Measurements from ENCODE around the gene IRAK1.

DNA sequence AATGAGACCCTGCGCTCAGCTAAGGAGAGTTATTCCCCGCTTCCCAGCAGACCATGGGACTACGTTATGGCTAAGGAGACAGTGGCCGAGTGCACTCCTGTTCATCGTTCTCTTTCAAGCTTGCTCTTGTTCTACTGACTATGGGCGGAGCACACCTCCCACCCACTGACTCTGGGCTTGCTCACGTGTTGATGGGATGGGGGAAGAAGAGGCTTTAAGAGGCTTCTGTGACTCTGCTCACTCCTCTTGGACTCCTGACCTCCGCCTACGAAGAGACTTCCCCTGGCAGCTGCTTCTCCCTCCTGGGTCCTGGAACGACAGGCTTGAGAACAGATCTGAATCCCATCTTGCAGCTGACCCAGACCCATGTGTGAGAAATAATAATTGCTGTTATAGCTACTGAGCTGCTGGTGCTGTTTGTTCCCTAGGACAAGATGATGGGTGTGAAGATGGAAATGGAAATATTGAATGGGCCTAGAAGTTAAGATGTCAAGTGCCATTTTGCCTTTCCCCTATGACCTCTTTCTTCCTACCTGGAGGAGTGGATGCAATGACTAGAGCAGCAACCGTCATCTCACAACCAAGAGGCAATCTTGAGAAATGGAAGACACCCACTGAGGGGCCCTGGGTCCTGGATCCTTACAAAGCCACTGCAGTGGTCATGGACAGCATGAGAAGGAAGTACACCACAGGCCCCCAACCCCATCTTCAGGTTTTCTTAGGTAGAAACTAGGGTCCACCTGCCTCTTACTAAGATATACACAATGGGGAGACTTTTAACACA, 38.7 kb upstream of the IRAK1 start:
- TF ChIP-seq POLR2A (IDR thresholded peaks at IDR 0.05; ENCODE audit: low read depth, low read length) (no peak), POLR2AphosphoS5 (IDR thresholded peaks at IDR 0.05; ENCODE audit: low read depth, low read length) (no peak), TAF1 (IDR thresholded peaks at IDR 0.05; ENCODE audit: borderline replicate concordance, low read depth, low read length) (no peak)
